ENCODE results near the gene AKR1C1. TPM values are rescaled to one million over a fixed set of nuclear protein-coding genes. Genes with fewer than 3 reads are reported as not detected.

AKR1C1 gene
- total RNA-seq, 1 experiment from 2014 or later = 1.9 TPM

- H3K9ac ChIP-seq (ENCODE audit: extremely low read depth, insufficient read length, low read length) = no peak overlapping the region
- H3K4me2 ChIP-seq (ENCODE audit: insufficient read depth, insufficient read length, low read length) = no peak overlapping the region
- H2BK120ac ChIP-seq (ENCODE audit: low read depth, low read length, poor library complexity, severe bottlenecking) = no peak overlapping the region
- no peak overlapping the region for H2AFZ ChIP-seq (ENCODE audit: low read length)
- Mint-ChIP-seq H3K27me3 (ENCODE audit: low read depth) (no peaks in the 10 kb centered on the region), H3K9me3 (peaks cover 3 to 31% of the 10 kb centered on the region in 2 experiments), H3K27ac (no peak overlapping the region), H3K4me3 (no peak overlapping the region), H3K36me3 (ENCODE audit: insufficient read depth in 1 of 3, low read depth in 3 of 3) (no peaks in the 10 kb centered on the region; a peak in 1 of 7 replicates), H3K4me1 (peaks cover 13 to 15% of the 10 kb centered on the region in 2 experiments)
- DNase-seq = no peak
- WGBS (ENCODE audit: extremely low coverage, insufficient read length, low lambda C conversion rate) = no CpG with 5 or more reads among the region's 1 CpG
- H4K91ac ChIP-seq (ENCODE audit: insufficient read length, low read depth, low read length) = no peak overlapping the region
- TF ChIP-seq CTCF (conservative IDR thresholded peaks at IDR 0.05) = no peak
- H3K4ac ChIP-seq (ENCODE audit: low read depth, low read length) = no peak overlapping the region
- H2AK5ac ChIP-seq (ENCODE audit: insufficient read length, low read length) = no peak overlapping the region
- H3K79me1 ChIP-seq (ENCODE audit: insufficient read depth, low read depth, low read length, poor library complexity, severe bottlenecking) = no peaks in the 10 kb centered on the region
- no peak overlapping the region for H4K5ac ChIP-seq (ENCODE audit: insufficient read length, low read depth, low read length)
- H3K79me2 ChIP-seq (ENCODE audit: insufficient read depth, low read length) = no peaks in the 10 kb centered on the region
- H3K56ac ChIP-seq (ENCODE audit: insufficient read length, low read depth, low read length) = no peak overlapping the region
- H3K23me2 ChIP-seq (ENCODE audit: insufficient read length, low read depth, low read length, poor library complexity, severe bottlenecking) = no peaks in the 10 kb centered on the region
- H3K23ac ChIP-seq (ENCODE audit: insufficient read length, low read depth, low read length) = no peak overlapping the region
- H3K18ac ChIP-seq (ENCODE audit: insufficient read length, low read depth, low read length) = no peak overlapping the region
- no peaks in the 10 kb centered on the region for H4K20me1 ChIP-seq (ENCODE audit: control insufficient read depth, insufficient read depth, insufficient read length)
- no peak overlapping the region for H2BK5ac ChIP-seq (ENCODE audit: insufficient read length, low read length)
- H3K4me1 ChIP-seq (ENCODE audit: insufficient read depth, low read length) = no peaks in the 10 kb centered on the region; the same call in 1 of the 2 replicates
- H2BK12ac ChIP-seq (ENCODE audit: insufficient read length, low read depth, low read length) = no peak overlapping the region
- H2BK20ac ChIP-seq (ENCODE audit: low read depth, low read length, poor library complexity, severe bottlenecking) = no peak overlapping the region
- H3K27me3 ChIP-seq (ENCODE audit: insufficient read depth, low read length) = no peaks in the 10 kb centered on the region
- no peak overlapping the region for H4K8ac ChIP-seq (replicated peaks; ENCODE audit: insufficient read length, low read depth, low read length)
- H3K27ac ChIP-seq (ENCODE audit: insufficient read length, low read depth, low read length) = no peak overlapping the region
- H2BK15ac ChIP-seq (ENCODE audit: low read depth, low read length) = no peak overlapping the region
- H3T11ph ChIP-seq (ENCODE audit: low read length) = no peak overlapping the region
- H3K14ac ChIP-seq (ENCODE audit: insufficient read depth, low read length) = no peak overlapping the region
- H3K9me3 ChIP-seq (ENCODE audit: control insufficient read depth, low read depth, low read length) = no peaks in the 10 kb centered on the region
Measured at GRCh38 chr10:5014936-5015335, 51.7 kb downstream of the AKR1C1 start.

All from H9 (cell line).